GM19452 (cell line): Measurements from ENCODE around the gene RASGRP2.

Experiments
- ATAC-seq: cut with Tn5 transposase; IDR thresholded peaks from one replicate; pipeline ENCODE4 v1.9.1; 2021; ENCODE audit not compliant: unreplicated experiment

The RASGRP2 gene

GRCh38 chr11:64698427-64698826 is 45.5 kb downstream of the RASGRP2 start:
- no peak for ATAC-seq

GRCh38 chr11:64697663-64698375 is 46.1 kb downstream of the RASGRP2 start:
- no peak for ATAC-seq

DNA sequence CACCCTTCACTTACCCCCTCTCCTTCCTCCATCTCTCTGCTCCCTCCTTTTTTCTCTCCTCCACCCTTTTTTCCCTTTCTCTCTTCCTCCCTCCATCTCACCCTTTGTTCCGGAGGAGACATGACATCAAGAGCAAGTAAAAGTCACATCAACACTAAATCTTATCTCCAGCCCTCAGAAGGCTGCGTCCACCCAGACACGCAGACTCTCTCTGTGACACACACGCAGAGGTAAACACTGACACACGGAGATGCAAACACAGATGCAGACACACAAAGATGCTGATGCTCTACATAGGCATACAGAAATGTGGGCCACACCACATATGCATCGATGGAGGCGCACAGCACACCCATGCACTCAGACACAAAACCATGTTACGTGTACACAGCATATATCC is 47.9 kb downstream of the RASGRP2 start:
- no peak for ATAC-seq

DNA sequence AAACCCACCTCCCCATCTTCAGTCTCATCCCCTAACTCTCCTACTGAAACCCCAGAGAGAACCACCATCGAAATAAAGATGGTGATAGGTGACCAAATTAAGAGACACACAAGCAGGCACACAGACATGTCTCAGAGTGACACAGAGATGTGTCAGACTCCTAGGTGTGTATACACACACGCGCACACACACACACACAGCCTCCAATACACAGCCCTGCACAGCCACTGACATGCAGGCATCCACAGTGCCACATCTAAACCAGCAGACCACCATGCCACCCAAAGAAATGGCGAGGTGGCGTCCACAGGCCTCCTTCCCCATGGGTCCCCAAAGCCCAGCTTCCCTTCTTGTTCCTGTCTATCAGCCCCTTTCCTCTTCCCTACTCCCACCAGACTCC is 48.4 kb downstream of the RASGRP2 start:
- no peak for ATAC-seq

DNA sequence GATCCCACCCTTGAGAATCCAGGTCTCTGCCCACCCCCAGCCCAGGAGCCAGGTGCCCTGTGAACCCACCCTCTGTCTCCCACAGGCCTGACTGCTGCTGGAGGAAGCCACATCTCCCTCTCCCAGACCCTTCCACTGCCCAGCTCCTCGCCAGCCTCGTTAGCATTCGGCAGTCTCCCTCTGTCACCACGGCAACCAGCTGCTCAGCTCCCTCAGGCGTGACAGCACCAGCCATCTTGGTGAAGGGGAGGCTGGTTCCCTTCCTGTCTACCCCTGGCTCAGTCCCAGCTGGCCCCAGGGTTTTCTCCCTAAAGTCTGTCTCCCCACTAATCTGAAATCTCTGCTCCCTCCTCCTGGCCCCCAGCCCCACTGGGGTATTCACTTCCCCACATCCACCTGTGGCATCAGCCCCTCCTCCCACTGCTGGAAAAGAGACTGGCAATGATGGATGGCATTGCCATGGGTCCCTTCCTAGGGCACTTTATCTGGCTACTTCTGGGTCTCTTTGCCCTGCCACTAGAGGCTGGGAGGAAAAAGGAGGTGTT is 49.0 kb downstream of the RASGRP2 start:
- ATAC-seq: no peak

GRCh38 chr11:64694026-64694755 is 49.8 kb downstream of the RASGRP2 start:
- no peak for ATAC-seq

DNA sequence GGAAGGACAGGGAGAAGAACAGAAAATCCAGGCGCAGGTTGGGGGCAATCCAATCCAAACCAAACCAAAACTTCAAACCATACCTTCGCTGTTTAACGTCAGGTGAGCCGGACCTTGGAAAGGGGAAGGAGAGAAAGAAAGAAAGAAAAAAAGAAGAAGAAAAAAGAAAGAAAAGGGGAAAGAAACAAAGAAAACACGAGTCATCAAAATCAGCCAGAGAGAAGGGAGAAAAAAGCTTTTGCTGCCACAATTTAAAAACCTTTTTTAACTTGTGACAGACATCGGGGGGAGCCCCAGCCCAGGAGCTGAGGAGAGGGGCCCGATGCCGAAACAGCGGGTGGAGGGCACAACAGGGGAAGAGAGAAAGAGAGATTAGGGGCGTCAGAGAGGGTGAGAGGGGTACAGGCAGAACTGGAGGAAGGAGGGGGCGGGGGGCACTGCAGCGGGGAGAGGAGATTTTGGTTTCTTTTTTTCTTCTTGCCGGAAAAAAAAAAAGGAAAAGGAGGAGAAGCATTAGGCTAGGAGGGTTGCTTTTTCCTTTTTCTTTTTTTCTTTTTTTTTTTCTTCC is 51.1 kb downstream of the RASGRP2 start:
- ATAC-seq: no peak

DNA sequence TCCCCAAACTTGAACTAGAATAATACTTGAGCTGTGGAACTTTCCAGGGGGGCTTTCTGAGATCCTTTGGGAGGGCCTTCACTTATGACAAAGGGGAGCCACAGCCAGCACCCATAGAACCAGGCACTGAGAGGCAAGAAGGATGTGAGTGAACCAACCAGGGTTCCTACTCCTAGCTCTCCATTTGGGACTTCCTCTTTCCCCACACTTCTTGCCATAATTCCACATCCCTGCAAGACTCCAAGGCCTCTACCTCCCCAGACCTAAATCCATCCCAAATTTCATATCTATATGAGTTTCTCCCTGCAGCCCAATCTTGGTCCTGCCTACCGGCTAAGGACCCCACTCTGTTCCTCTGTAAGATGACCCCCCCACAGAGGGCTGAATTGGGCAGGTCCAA is 52.4 kb downstream of the RASGRP2 start:
- ATAC-seq: no peak

- no peak for ATAC-seq
Measured at GRCh38 chr11:64690235-64690634, 53.7 kb downstream of the RASGRP2 start.

DNA sequence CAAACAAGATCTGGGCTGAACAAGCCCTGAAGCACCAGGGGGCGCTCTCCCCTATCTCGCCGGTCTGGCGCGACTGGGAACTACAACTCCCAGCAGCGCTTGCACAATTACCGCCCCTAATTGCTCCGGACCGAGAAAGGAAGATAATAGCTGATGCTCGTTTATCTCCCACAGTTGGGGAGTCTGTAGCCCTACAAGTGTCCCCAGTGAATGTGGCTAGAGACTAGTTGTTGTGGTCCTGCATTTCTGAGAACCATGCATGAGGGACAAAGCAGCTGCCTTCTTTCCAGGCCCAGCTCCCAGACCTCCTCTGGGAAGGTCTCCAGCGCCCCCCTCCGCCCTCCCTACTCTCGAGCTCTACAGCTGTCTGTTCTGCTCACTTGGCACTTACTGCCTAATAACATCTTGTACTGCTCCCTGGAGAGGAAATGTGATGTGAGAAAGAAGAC is 55.4 kb downstream of the RASGRP2 start:
- peak; percentile 71 for ATAC-seq

DNA sequence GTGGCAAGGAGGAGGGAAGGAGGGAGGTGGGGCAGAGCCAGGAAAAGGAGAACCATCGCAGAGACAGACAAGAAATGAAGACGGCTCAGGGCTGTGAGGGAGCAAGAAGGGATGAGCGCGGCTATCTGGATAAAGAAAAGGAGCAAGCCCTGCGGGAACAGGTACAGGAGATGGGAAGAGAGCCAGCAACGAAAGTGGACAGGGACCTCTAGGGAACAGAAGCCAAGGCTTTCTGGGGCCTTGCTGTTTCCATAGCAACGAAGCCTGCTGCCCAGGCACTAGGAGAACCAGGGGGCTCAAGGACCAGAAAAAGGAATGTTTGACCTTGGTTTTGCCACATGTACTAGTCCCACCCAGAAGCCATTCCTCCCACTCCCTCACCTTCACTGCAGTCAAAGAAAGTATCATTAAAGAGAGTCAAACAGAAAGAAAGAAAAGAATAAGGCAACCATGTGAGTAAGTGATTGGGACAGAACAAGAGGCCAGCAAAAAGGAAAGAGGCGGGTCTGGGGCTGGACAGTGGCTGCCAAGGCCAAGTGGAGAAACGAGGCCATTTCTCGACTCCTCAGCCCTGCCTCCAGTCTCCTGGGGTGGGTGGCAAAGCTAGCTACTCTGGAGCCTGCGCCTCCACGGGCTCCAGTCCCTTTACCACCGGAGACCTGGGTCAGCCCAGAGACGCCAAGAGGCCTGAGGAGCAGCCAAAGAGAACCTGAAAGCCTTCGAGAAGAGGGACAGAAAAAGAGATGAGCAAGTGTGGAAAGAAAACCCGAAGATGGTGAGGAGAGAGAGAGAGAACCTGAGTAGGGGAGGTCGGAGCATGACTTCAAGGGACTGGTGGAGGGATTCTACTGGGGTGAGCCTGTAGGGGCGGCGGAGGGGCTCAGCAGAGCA is 56.1 kb downstream of the RASGRP2 start:
- no peak for ATAC-seq

GRCh38 chr11:64687204-64687603 is 56.7 kb downstream of the RASGRP2 start:
- no peak for ATAC-seq

DNA sequence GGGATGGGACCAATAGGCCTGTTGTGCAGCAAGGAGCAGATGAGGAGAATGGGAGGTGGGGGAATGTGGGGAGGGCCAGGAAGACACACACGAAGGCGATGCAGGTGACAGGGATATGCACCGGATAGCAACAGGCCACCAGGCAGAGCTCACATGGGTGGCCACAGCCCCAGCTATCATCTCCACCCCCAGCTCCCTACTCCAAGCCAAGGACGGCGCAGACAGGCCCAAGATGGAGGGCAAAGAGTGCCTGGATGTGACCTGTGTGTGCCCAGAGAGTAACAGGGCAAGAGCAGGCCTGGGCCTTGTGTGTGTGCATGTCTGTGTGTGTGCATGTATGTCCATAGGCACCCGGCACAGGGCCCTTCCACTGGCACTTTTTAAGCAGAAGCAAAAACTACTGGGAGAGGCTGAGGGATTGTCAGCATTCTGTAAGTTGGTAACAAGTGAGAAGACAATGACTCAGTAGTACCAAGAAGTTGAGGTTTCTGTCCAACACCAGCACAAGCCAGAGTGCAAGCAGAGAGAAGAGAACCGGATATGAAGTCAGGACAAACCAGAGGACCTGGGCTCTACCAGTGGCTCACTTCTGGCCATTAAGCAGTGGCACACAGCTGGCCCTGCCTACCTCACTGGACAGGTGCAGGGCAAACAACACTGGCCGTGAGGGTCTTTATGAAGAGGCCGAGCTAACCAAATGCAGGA is 57.3 kb downstream of the RASGRP2 start:
- no peak for ATAC-seq

GRCh38 chr11:64685536-64685935 is 58.4 kb downstream of the RASGRP2 start:
- no peak for ATAC-seq

GRCh38 chr11:64684357-64684756 is 59.6 kb downstream of the RASGRP2 start:
- no peak for ATAC-seq

- no peak for ATAC-seq
Measured at GRCh38 chr11:64681171-64681570, 62.8 kb downstream of the RASGRP2 start.

DNA sequence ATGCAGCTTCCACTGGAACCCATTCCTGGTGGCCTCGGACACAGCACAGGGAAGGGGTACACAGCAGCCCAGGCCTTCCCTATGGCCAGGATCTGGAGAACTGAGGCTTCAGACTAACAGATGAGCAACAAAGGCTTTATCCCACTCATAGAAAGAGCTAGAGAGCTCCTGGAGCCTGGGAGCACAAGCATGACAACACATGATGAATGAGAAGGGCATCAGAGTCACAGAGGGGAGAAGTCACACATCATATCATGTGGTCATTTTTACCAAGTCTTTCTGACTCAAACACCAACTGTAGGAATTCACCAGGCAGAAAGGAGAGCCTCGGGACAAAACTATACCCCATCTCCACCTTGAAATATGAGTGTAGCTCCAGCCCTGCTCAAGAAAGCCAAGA is 64.1 kb downstream of the RASGRP2 start:
- no peak for ATAC-seq

- ATAC-seq: no peak
Measured at GRCh38 chr11:64677441-64678023, 66.4 kb downstream of the RASGRP2 start.
